ENCODE data around the gene SEMA3D.
"Not testable (repeated sequence)": the region's sequence is repeated elsewhere in the genome, so short reads cannot be mapped to it uniquely, and the experiment has no call there.

The SEMA3D gene

GRCh38 chr7:85023066-85023712 lies 163.7 kb downstream of the SEMA3D start:
- DNase-seq, result no peak

- DNase-seq, result no peak
Observed at GRCh38 chr7:85022064-85022697, 164.7 kb downstream of the SEMA3D start.

GRCh38 chr7:85021101-85021704 lies 165.7 kb downstream of the SEMA3D start:
- DNase-seq, result no peak

GRCh38 chr7:85019778-85020177 lies 167.1 kb downstream of the SEMA3D start:
- no peak for DNase-seq

GRCh38 chr7:85019176-85019575 lies 167.7 kb downstream of the SEMA3D start:
- DNase-seq, result no peak

GRCh38 chr7:85018498-85018897 lies 168.4 kb downstream of the SEMA3D start:
- no peak for DNase-seq

- DNase-seq, result no peak
Observed at GRCh38 chr7:85016286-85016685, 170.6 kb downstream of the SEMA3D start.

GRCh38 chr7:85014936-85015660 lies 171.8 kb downstream of the SEMA3D start:
- DNase-seq, result no peak

- no peak for DNase-seq
Observed at GRCh38 chr7:85011127-85011526, 175.7 kb downstream of the SEMA3D start.

- DNase-seq, result no peak
Observed at GRCh38 chr7:85010306-85010705, 176.6 kb downstream of the SEMA3D start.

GRCh38 chr7:85006754-85007153 lies 180.1 kb downstream of the SEMA3D start:
- no peak for DNase-seq

- no peak for DNase-seq
Observed at GRCh38 chr7:85004402-85004801, 182.5 kb downstream of the SEMA3D start.

GRCh38 chr7:85001495-85002345 lies 185.1 kb downstream of the SEMA3D start:
- no peak for DNase-seq

GRCh38 chr7:85000735-85001350 lies 186.0 kb downstream of the SEMA3D start:
- DNase-seq, result no peak

- no peak for DNase-seq
Observed at GRCh38 chr7:84999450-84999849, 187.4 kb downstream of the SEMA3D start.

- DNase-seq, result no peak
Observed at GRCh38 chr7:84998665-84999064, 188.2 kb downstream of the SEMA3D start.

GRCh38 chr7:84997626-84998025 lies 189.2 kb downstream of the SEMA3D start:
- no peak for DNase-seq

- DNase-seq, result not testable (repeated sequence)
Observed at GRCh38 chr7:84992954-84993353, 193.9 kb downstream of the SEMA3D start.

- no peak for DNase-seq
Observed at GRCh38 chr7:84985073-84985784, 201.6 kb downstream of the SEMA3D start.

- no peak for DNase-seq
Observed at GRCh38 chr7:84982199-84982598, 204.7 kb downstream of the SEMA3D start.
